ENCODE results near the gene MRPS25. TPM values are rescaled to one million over a fixed set of nuclear protein-coding genes. Genes with fewer than 3 reads are reported as not detected.

Gene MRPS25
- polyA plus RNA-seq, 1 of the 3 experiments (the other 2 are of a cell fraction) = 41.5 TPM

DNA sequence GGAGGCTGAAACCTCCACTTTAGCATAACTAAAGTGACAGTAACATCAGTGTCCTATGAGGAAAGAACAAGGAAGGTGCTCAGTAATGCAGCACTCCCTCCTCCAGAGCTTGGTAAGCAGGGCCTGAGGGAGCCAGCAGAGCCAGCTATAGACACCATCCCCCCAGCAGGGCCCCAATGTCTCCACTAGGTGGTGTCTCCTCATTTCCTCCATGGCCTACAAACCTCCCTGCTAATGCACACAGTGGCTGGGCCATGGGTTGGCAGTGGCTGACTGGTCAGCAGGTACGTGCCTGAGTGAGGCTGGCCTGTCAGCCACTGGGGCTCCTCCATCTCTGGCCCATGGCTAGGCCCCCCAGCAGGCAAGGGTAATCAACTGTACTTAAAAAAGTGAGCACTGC lies 13.6 kb downstream of the MRPS25 start:
- 86% methylated on average over 1 of the region's 1 CpG for WGBS (ENCODE audit: low lambda C conversion rate)
- peak; percentile 36 for TF ChIP-seq CHD2 (IDR thresholded peaks at IDR 0.05; ENCODE audit: low read length, partially characterized antibody)
- TF ChIP-seq FOXM1 (IDR thresholded peaks at IDR 0.05; ENCODE audit: low read depth) = no peak
- TF ChIP-seq RXRA (IDR thresholded peaks at IDR 0.05; ENCODE audit: borderline replicate concordance, low read depth) = no peak
- no peak for TF ChIP-seq RFX5 (IDR thresholded peaks at IDR 0.05; ENCODE audit: low read length)
- TF ChIP-seq PBX3 (IDR thresholded peaks at IDR 0.05) = no peak
- TF ChIP-seq NFIC (IDR thresholded peaks at IDR 0.05; ENCODE audit: borderline replicate concordance) = no peak
- TF ChIP-seq MXI1 (IDR thresholded peaks at IDR 0.05; ENCODE audit: low read depth, low read length) = no peak
- no peak for TF ChIP-seq GATA2 (CRISPR knock-in tag; IDR thresholded peaks at IDR 0.05)
- TF ChIP-seq, protein P1, sequence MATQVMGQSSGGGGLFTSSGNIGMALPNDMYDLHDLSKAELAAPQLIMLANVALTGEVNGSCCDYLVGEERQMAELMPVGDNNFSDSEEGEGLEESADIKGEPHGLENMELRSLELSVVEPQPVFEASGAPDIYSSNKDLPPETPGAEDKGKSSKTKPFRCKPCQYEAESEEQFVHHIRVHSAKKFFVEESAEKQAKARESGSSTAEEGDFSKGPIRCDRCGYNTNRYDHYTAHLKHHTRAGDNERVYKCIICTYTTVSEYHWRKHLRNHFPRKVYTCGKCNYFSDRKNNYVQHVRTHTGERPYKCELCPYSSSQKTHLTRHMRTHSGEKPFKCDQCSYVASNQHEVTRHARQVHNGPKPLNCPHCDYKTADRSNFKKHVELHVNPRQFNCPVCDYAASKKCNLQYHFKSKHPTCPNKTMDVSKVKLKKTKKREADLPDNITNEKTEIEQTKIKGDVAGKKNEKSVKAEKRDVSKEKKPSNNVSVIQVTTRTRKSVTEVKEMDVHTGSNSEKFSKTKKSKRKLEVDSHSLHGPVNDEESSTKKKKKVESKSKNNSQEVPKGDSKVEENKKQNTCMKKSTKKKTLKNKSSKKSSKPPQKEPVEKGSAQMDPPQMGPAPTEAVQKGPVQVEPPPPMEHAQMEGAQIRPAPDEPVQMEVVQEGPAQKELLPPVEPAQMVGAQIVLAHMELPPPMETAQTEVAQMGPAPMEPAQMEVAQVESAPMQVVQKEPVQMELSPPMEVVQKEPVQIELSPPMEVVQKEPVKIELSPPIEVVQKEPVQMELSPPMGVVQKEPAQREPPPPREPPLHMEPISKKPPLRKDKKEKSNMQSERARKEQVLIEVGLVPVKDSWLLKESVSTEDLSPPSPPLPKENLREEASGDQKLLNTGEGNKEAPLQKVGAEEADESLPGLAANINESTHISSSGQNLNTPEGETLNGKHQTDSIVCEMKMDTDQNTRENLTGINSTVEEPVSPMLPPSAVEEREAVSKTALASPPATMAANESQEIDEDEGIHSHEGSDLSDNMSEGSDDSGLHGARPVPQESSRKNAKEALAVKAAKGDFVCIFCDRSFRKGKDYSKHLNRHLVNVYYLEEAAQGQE (IDR thresholded peaks at IDR 0.05; ENCODE audit: low read depth, low read length) = no peak
- TF ChIP-seq GABPA (IDR thresholded peaks at IDR 0.05; ENCODE audit: low read depth) = no peak
- TF ChIP-seq TAF1 (IDR thresholded peaks at IDR 0.05; ENCODE audit: borderline replicate concordance, low read depth, low read length) = no peak
- peak; percentile 57 for TF ChIP-seq CTCF (IDR thresholded peaks at IDR 0.05)
- no peak for TF ChIP-seq RCOR1 (IDR thresholded peaks at IDR 0.05; ENCODE audit: low read length)
- TF ChIP-seq EZH2phosphoT487 (IDR thresholded peaks at IDR 0.05; ENCODE audit: borderline replicate concordance, low read depth) = no peak
- TF ChIP-seq, protein P2, sequence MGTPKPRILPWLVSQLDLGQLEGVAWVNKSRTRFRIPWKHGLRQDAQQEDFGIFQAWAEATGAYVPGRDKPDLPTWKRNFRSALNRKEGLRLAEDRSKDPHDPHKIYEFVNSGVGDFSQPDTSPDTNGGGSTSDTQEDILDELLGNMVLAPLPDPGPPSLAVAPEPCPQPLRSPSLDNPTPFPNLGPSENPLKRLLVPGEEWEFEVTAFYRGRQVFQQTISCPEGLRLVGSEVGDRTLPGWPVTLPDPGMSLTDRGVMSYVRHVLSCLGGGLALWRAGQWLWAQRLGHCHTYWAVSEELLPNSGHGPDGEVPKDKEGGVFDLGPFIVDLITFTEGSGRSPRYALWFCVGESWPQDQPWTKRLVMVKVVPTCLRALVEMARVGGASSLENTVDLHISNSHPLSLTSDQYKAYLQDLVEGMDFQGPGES (IDR thresholded peaks at IDR 0.05; ENCODE audit: low read depth, low read length) = no peak
- TF ChIP-seq EP300 (IDR thresholded peaks at IDR 0.05; ENCODE audit: borderline replicate concordance in 1 of 2, low read depth in 1 of 2, low read length in 1 of 2) = no peak
- TF ChIP-seq RAD21 (IDR thresholded peaks at IDR 0.05; ENCODE audit: low read length) = peak; percentile 36
- no peak for TF ChIP-seq YY1 (IDR thresholded peaks at IDR 0.05; ENCODE audit: low read depth)
- H3K4me2 ChIP-seq = no peak overlapping the region
- H3F3A ChIP-seq (replicated peaks; ENCODE audit: insufficient read depth) = peaks cover 4% of the 10 kb centered on the region
- H3K9me3 ChIP-seq = no peaks in the 10 kb centered on the region
- no peaks in the 10 kb centered on the region for H3K9me2 ChIP-seq
- no peak overlapping the region; a peak in 1 of 4 replicates for H3K4me3 ChIP-seq (ENCODE audit: low read depth in 2 of 2, low read length in 1 of 2)
- H3K36me3 ChIP-seq (replicated peaks in 1 of 2; ENCODE audit: control insufficient read depth in 1 of 2, insufficient read depth in 2 of 2, low read length in 1 of 2) = peaks cover 58 to 59% of the 10 kb centered on the region in 2 experiments
- CTCF ChIA-PET = interaction anchor here (0.6 to 4.9 kb wide), 10 partner anchors 12 to 130 kb away, joined by 3 to 18 read pairs (median 4); no protein-coding TSS in a partner anchor
- H3K9ac ChIP-seq = no peak overlapping the region
- H3K27me3 ChIP-seq (ENCODE audit: insufficient read depth) = no peaks in the 10 kb centered on the region
- peaks cover 0 to 15% of the 10 kb centered on the region in 2 experiments; a peak in 1 of 4 replicates for H3K4me1 ChIP-seq (ENCODE audit: control insufficient read depth in 1 of 2, insufficient read depth in 2 of 2, low read depth in 1 of 2, low read length in 1 of 2)
- DNase-seq = peak; percentile 75
- H2AFZ ChIP-seq (ENCODE audit: low read depth) = no peak overlapping the region
- peak overlapping the region in 1 of 2 experiments; percentile 17; a peak in 1 of 4 replicates for H3K27ac ChIP-seq (ENCODE audit: low read depth in 2 of 2, low read length in 1 of 2)
- 0 out of 2 replicates have a peak, but pooled peaks cover 10% of the 10 kb centered on the region for H4K20me1 ChIP-seq (ENCODE audit: insufficient read depth)
- peaks cover 58% of the 10 kb centered on the region; the same call in 1 of the 2 replicates for H3K79me2 ChIP-seq (ENCODE audit: insufficient read depth)
- POLR2A ChIA-PET = no interaction called here

Measured in SK-N-SH (cell line).